GM23338 (cell line): ENCODE data around the gene RAB42. TPM values are rescaled to one million over a fixed set of nuclear protein-coding genes. Genes with fewer than 3 reads are reported as not detected.

Experiments
- ATAC-seq: fragments of 200-7000 bp; cut with Tn5 transposase; 3 replicates; pipeline ENCODE4 v1.9.1; 2020
- DNase-seq: peaks from one replicate; pipeline ENCODE4 v3.0.0-alpha.2; 2015; ENCODE audit warnings: low spot score
- H2AFZ ChIP-seq: fragments of 200-600 bp; sonication (generic); 2 replicates; pipeline ENCODE4 v1.8.0; 2016; ENCODE audit warnings: antibody characterized with exemption, mild to moderate bottlenecking, moderate library complexity
- H3F3A ChIP-seq: fragments of 200-600 bp; sonication (generic); replicated peaks from 2 replicates; pipeline ENCODE4 v1.8.0; 2017; ENCODE audit warnings: antibody characterized with exemption, mixed run types, low read depth
- H3K27ac ChIP-seq: fragments of 200-600 bp; sonication (generic); 2 replicates; pipeline ENCODE4 v1.6.1; 2016; ENCODE audit warnings: low read depth
- H3K27me3 ChIP-seq: fragments of 200-600 bp; sonication (generic); 2 replicates; pipeline ENCODE4 v1.8.0; 2016; ENCODE audit warnings: mild to moderate bottlenecking, mixed run types, moderate library complexity; ENCODE audit not compliant: insufficient read depth
- H3K36me3 ChIP-seq: fragments of 200-600 bp; sonication (generic); 2 replicates; pipeline ENCODE4 v1.8.0; 2016; ENCODE audit warnings: mild to moderate bottlenecking; ENCODE audit not compliant: insufficient read depth
- H3K4me1 ChIP-seq: fragments of 200-600 bp; sonication (generic); 2 replicates; pipeline ENCODE4 v1.8.0; 2016; ENCODE audit warnings: mild to moderate bottlenecking, moderate library complexity; ENCODE audit not compliant: insufficient read depth
- H3K4me2 ChIP-seq: fragments of 200-600 bp; sonication (generic); 2 replicates; pipeline ENCODE4 v1.7.1; 2017; ENCODE audit warnings: mixed run types
- H3K4me3 ChIP-seq: fragments of 200-600 bp; sonication (generic); 2 replicates; pipeline ENCODE4 v1.6.1; 2016; ENCODE audit warnings: mixed run types
- H3K79me2 ChIP-seq: fragments of 200-600 bp; sonication (generic); replicated peaks from 2 replicates; pipeline ENCODE4 v1.8.0; 2017; ENCODE audit warnings: mild to moderate bottlenecking; ENCODE audit not compliant: insufficient read depth
- H3K9me2 ChIP-seq: fragments of 200-600 bp; sonication (generic); 2 replicates; pipeline ENCODE4 v1.8.0; 2017; ENCODE audit not compliant: insufficient read depth
- H4K20me1 ChIP-seq: fragments of 200-600 bp; sonication (generic); replicated peaks from 2 replicates; pipeline ENCODE4 v1.8.0; 2017; ENCODE audit warnings: mild to moderate bottlenecking; ENCODE audit not compliant: insufficient read depth
- H3K27ac Mint-ChIP-seq: 2 replicates; pipeline ENCODE4 v1.8.0; 2020; ENCODE audit warnings: inconsistent platforms, mild to moderate bottlenecking, moderate library complexity, mixed read lengths
- H3K27me3 Mint-ChIP-seq: 3 replicates; pipeline ENCODE4 v1.8.0; 2022; ENCODE audit warnings: low read depth, mild to moderate bottlenecking, moderate library complexity, mixed read lengths, inconsistent platforms; ENCODE audit not compliant: insufficient read depth, poor library complexity
- H3K36me3 Mint-ChIP-seq: 3 replicates; pipeline ENCODE4 v1.8.0; 2021; ENCODE audit warnings: low read depth, mild to moderate bottlenecking, inconsistent platforms, moderate library complexity, mixed read lengths
- H3K4me1 Mint-ChIP-seq: 3 replicates; pipeline ENCODE4 v1.8.0; 2020; ENCODE audit warnings: mild to moderate bottlenecking, inconsistent platforms, mixed read lengths
- H3K4me3 Mint-ChIP-seq: 3 replicates; pipeline ENCODE4 v1.8.0; 2021; ENCODE audit warnings: moderate library complexity, mild to moderate bottlenecking, inconsistent platforms, mixed read lengths
- H3K9me3 Mint-ChIP-seq: 3 replicates; pipeline ENCODE4 v1.8.0; 2020; ENCODE audit warnings: moderate library complexity, mild to moderate bottlenecking, inconsistent platforms, mixed read lengths
- CREB1 ChIP-seq: fragments of 250-450 bp; sonication (Bioruptor Pico); IDR thresholded peaks from 2 replicates; pipeline ENCODE4 v1.5.0; 2020; ENCODE audit warnings: low read depth, mild to moderate bottlenecking, moderate library complexity
- JUNB ChIP-seq: IDR thresholded peaks from one replicate; pipeline ENCODE4 v1.6.1; 2016; ENCODE audit warnings: antibody characterized with exemption; ENCODE audit not compliant: unreplicated experiment
- POLR2AphosphoS5 ChIP-seq: IDR thresholded peaks from 2 replicates; pipeline ENCODE4 v1.6.1; 2016; ENCODE audit warnings: antibody characterized with exemption, low read depth
- polyA plus RNA-seq: library from polyadenylated mRNA; unstranded; fragments of >200 nt; fragmentation: Nextera tagmentation; extraction: Ambion mirVana; gene quantifications from 2 replicates; pipeline ENCODE4 v1.2.1, GENCODE V29; 2016
- total RNA-seq: library from RNA; depleted of rRNA; stranded (reverse); fragments of >200 nt; shearing (Covaris generic); gene quantifications from 2 replicates; pipeline ENCODE4 v1.2.3, GENCODE V29; 2014
- TF ChIP-seq, protein P1 (sequence below): IDR thresholded peaks from one replicate; pipeline ENCODE4 v1.6.1; 2018; ENCODE audit warnings: antibody characterized with exemption; ENCODE audit not compliant: unreplicated experiment
- TF ChIP-seq, protein P2 (sequence below), 2 experiments: fragments of 200-600 bp in 1 of 2; sonication (generic) in 1 of 2; conservative IDR thresholded peaks; 2 replicates each; pipeline versions ENCODE4 v1.5.1 to v1.6.1; 2016 to 2017; ENCODE audit warnings: antibody characterized with exemption in 2 of 2, low read depth in 2 of 2, mild to moderate bottlenecking in 2 of 2, moderate library complexity in 1 of 2
- TF ChIP-seq, protein P3 (sequence below): fragments of 250-450 bp; sonication (Bioruptor Pico); IDR thresholded peaks from 2 replicates; pipeline ENCODE4 v1.5.0; 2020; ENCODE audit warnings: mild to moderate bottlenecking, moderate library complexity

The RAB42 gene
- total and polyA plus RNA-seq, 2 experiments from 2014 or later, result 13.0 to 17.7 TPM

DNA sequence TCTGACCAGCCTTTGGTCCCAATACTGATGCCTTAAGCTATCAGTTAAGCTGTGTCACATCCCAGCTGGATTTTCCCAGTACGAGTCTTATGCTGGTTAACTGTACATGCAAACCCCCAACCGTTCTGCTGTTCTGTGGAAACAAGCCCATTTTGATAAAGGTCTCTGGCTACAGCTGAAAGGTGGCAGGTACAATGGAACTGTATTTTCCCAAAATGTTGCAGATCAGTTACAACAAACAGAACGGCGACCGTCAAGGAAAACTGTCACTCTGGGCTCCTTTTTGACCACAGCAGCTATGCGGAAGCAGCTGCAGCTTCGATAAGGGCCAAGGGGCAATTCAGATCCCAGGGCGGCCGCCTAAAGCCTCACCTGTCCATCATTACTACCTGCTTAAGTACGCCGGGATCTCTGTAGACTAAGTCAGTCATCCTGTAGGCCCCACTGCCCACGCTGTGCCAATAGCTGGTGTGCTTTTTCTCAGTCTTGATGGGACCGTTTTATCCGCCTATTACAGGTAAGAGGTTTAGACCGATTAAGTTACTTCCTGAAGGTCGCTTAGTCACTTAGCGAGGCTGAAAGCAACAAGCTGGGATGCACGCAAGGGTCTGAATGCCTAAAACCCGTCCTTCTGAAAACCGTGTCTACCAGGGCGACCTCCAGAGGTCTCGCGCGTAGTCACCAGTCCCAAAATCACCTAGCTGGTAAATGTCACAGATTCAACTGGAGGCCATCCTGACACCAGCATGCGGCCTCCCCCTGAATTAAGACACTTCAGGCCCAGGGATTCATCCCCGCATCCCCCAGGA lies 11.1 kb upstream of the RAB42 start:
- peak overlapping the region; percentile 96 for H3K27ac Mint-ChIP-seq
- Histone ChIP-seq H3K4me3 (peak overlapping the region; percentile 100), H3K27ac (peak overlapping the region; percentile 92), H3K27me3 (peaks cover 4% of the 10 kb centered on the region; the same call in 1 of the 2 replicates), H3K36me3 (peaks cover 39% of the 10 kb centered on the region), H3K4me1 (peaks cover 19% of the 10 kb centered on the region), H2AFZ (no peak overlapping the region), H4K20me1 (peaks cover 30% of the 10 kb centered on the region), H3K79me2 (peaks cover 35% of the 10 kb centered on the region), H3K9me2 (no peaks in the 10 kb centered on the region), H3K4me2 (peak overlapping the region; percentile 100), H3F3A (peaks cover 52% of the 10 kb centered on the region)
- ATAC-seq (peak; percentile 39), DNase-seq (peak; percentile 34)
- peaks cover 18% of the 10 kb centered on the region for H3K4me1 Mint-ChIP-seq
- TF ChIP-seq, protein P1, sequence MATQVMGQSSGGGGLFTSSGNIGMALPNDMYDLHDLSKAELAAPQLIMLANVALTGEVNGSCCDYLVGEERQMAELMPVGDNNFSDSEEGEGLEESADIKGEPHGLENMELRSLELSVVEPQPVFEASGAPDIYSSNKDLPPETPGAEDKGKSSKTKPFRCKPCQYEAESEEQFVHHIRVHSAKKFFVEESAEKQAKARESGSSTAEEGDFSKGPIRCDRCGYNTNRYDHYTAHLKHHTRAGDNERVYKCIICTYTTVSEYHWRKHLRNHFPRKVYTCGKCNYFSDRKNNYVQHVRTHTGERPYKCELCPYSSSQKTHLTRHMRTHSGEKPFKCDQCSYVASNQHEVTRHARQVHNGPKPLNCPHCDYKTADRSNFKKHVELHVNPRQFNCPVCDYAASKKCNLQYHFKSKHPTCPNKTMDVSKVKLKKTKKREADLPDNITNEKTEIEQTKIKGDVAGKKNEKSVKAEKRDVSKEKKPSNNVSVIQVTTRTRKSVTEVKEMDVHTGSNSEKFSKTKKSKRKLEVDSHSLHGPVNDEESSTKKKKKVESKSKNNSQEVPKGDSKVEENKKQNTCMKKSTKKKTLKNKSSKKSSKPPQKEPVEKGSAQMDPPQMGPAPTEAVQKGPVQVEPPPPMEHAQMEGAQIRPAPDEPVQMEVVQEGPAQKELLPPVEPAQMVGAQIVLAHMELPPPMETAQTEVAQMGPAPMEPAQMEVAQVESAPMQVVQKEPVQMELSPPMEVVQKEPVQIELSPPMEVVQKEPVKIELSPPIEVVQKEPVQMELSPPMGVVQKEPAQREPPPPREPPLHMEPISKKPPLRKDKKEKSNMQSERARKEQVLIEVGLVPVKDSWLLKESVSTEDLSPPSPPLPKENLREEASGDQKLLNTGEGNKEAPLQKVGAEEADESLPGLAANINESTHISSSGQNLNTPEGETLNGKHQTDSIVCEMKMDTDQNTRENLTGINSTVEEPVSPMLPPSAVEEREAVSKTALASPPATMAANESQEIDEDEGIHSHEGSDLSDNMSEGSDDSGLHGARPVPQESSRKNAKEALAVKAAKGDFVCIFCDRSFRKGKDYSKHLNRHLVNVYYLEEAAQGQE, result no peak
- TF ChIP-seq POLR2AphosphoS5 (peak; percentile 41; the same call in 1 of the 2 replicates), CREB1 (CRISPR knock-in tag) (no peak), JUNB (no peak)
- TF ChIP-seq, protein P2, sequence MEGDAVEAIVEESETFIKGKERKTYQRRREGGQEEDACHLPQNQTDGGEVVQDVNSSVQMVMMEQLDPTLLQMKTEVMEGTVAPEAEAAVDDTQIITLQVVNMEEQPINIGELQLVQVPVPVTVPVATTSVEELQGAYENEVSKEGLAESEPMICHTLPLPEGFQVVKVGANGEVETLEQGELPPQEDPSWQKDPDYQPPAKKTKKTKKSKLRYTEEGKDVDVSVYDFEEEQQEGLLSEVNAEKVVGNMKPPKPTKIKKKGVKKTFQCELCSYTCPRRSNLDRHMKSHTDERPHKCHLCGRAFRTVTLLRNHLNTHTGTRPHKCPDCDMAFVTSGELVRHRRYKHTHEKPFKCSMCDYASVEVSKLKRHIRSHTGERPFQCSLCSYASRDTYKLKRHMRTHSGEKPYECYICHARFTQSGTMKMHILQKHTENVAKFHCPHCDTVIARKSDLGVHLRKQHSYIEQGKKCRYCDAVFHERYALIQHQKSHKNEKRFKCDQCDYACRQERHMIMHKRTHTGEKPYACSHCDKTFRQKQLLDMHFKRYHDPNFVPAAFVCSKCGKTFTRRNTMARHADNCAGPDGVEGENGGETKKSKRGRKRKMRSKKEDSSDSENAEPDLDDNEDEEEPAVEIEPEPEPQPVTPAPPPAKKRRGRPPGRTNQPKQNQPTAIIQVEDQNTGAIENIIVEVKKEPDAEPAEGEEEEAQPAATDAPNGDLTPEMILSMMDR (conservative IDR thresholded peaks at IDR 0.05; ENCODE audit: low read depth in 2 of 2), result peak in 1 of 2 experiments; percentile 37; a peak in 3 of 4 replicates
- TF ChIP-seq, protein P3, sequence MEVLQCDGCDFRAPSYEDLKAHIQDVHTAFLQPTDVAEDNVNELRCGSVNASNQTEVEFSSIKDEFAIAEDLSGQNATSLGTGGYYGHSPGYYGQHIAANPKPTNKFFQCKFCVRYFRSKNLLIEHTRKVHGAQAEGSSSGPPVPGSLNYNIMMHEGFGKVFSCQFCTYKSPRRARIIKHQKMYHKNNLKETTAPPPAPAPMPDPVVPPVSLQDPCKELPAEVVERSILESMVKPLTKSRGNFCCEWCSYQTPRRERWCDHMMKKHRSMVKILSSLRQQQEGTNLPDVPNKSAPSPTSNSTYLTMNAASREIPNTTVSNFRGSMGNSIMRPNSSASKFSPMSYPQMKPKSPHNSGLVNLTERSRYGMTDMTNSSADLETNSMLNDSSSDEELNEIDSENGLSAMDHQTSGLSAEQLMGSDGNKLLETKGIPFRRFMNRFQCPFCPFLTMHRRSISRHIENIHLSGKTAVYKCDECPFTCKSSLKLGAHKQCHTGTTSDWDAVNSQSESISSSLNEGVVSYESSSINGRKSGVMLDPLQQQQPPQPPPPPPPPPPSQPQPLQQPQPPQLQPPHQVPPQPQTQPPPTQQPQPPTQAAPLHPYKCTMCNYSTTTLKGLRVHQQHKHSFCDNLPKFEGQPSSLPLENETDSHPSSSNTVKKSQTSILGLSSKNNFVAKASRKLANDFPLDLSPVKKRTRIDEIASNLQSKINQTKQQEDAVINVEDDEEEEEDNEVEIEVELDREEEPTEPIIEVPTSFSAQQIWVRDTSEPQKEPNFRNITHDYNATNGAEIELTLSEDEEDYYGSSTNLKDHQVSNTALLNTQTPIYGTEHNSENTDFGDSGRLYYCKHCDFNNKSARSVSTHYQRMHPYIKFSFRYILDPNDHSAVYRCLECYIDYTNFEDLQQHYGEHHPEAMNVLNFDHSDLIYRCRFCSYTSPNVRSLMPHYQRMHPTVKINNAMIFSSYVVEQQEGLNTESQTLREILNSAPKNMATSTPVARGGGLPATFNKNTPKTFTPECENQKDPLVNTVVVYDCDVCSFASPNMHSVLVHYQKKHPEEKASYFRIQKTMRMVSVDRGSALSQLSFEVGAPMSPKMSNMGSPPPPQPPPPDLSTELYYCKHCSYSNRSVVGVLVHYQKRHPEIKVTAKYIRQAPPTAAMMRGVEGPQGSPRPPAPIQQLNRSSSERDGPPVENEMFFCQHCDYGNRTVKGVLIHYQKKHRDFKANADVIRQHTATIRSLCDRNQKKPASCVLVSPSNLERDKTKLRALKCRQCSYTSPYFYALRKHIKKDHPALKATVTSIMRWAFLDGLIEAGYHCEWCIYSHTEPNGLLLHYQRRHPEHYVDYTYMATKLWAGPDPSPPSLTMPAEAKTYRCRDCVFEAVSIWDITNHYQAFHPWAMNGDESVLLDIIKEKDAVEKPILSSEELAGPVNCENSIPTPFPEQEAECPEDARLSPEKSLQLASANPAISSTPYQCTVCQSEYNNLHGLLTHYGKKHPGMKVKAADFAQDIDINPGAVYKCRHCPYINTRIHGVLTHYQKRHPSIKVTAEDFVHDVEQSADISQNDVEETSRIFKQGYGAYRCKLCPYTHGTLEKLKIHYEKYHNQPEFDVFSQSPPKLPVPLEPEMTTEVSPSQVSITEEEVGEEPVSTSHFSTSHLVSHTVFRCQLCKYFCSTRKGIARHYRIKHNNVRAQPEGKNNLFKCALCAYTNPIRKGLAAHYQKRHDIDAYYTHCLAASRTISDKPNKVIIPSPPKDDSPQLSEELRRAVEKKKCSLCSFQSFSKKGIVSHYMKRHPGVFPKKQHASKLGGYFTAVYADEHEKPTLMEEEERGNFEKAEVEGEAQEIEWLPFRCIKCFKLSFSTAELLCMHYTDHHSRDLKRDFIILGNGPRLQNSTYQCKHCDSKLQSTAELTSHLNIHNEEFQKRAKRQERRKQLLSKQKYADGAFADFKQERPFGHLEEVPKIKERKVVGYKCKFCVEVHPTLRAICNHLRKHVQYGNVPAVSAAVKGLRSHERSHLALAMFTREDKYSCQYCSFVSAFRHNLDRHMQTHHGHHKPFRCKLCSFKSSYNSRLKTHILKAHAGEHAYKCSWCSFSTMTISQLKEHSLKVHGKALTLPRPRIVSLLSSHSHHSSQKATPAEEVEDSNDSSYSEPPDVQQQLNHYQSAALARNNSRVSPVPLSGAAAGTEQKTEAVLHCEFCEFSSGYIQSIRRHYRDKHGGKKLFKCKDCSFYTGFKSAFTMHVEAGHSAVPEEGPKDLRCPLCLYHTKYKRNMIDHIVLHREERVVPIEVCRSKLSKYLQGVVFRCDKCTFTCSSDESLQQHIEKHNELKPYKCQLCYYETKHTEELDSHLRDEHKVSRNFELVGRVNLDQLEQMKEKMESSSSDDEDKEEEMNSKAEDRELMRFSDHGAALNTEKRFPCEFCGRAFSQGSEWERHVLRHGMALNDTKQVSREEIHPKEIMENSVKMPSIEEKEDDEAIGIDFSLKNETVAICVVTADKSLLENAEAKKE (CRISPR knock-in tag), result no peak
- no peaks in the 10 kb centered on the region for H3K9me3 Mint-ChIP-seq
- peaks cover 53% of the 10 kb centered on the region for H3K36me3 Mint-ChIP-seq
- H3K27me3 Mint-ChIP-seq, result peaks cover 19% of the 10 kb centered on the region
- H3K4me3 Mint-ChIP-seq, result peak overlapping the region; percentile 98
